Natural killer cell (primary cell): ENCODE results near the gene PTOV1. TPM values are rescaled to one million over a fixed set of nuclear protein-coding genes. Genes with fewer than 3 reads are reported as not detected.

Experiments
- ATAC-seq, 3 donors: fragments of 150-1000 bp in 2 of 3; fragments of 200-7000 bp in 1 of 3; cut with Tn5 transposase; 1 replicate in 1 of 3; 2 replicates in 2 of 3; pipeline ENCODE4 v1.10.0; 2021; ENCODE audit warnings: mild to moderate bottlenecking in 2 of 3, moderate library complexity in 2 of 3
- DNase-seq, 2 donors: peaks; one replicate each; pipeline versions ENCODE4 v3.0.0 to v3.0.0-alpha.2; 2013 to 2021; ENCODE audit warnings: mixed read lengths in 1 of 2
- H3K27ac ChIP-seq: one replicate; pipeline ENCODE4 v1.5.1; 2013; ENCODE audit warnings: mild to moderate bottlenecking, low read length
- H3K27me3 ChIP-seq: one replicate; pipeline ENCODE4 v1.6.1; 2013; ENCODE audit warnings: low read length; ENCODE audit not compliant: control insufficient read depth, insufficient read depth
- H3K36me3 ChIP-seq: one replicate; pipeline ENCODE4 v1.6.1; 2013; ENCODE audit warnings: low read length; ENCODE audit not compliant: control insufficient read depth, insufficient read depth
- H3K4me1 ChIP-seq: one replicate; pipeline ENCODE4 v1.6.1; 2013; ENCODE audit warnings: low read length; ENCODE audit not compliant: control insufficient read depth, insufficient read depth
- H3K4me3 ChIP-seq: one replicate; pipeline ENCODE4 v1.5.1; 2013; ENCODE audit warnings: low read length
- H3K9me3 ChIP-seq: one replicate; pipeline ENCODE4 v1.6.1; 2013; ENCODE audit warnings: low read length; ENCODE audit not compliant: control insufficient read depth, insufficient read depth
- H3K27ac Mint-ChIP-seq, 2 donors: one replicate each; pipeline ENCODE4 v1.8.0; 2022; ENCODE audit warnings: mild to moderate bottlenecking in 2 of 2, mixed read lengths in 2 of 2, moderate library complexity in 1 of 2
- H3K27me3 Mint-ChIP-seq, 2 donors: one replicate each; pipeline ENCODE4 v1.8.0; 2022; ENCODE audit warnings: low read depth in 2 of 2, mixed read lengths in 2 of 2
- H3K36me3 Mint-ChIP-seq: one replicate; pipeline ENCODE4 v1.8.0; 2022; ENCODE audit warnings: mixed read lengths
- H3K4me1 Mint-ChIP-seq, 2 donors: one replicate each; pipeline ENCODE4 v1.8.0; 2022; ENCODE audit warnings: mixed read lengths in 2 of 2
- H3K4me3 Mint-ChIP-seq: one replicate; pipeline ENCODE4 v1.8.0; 2022; ENCODE audit warnings: mild to moderate bottlenecking, moderate library complexity, mixed read lengths
- H3K9me3 Mint-ChIP-seq, 2 donors: one replicate each; pipeline ENCODE4 v1.8.0; 2022; ENCODE audit warnings: mixed read lengths in 2 of 2
- WGBS: methylation state at CpG from one replicate; pipeline ENCODE4 v1.1.7; 2013; ENCODE audit warnings: missing lambda C conversion rate; ENCODE audit not compliant: insufficient coverage; 5-methylcytosine and 5-hydroxymethylcytosine counted together
- intact Hi-C: fragments of 100-400 bp; cut with micrococcal nuclease; formaldehyde crosslinking; loops from one replicate; pipeline ENCODE4 v1.14.2; 2022
- total RNA-seq, 4 donors: library from RNA; stranded (reverse); fragments of 120-200 nt in 1 of 4; gene quantifications; one replicate each; pipeline versions ENCODE4 v1.2.3 to v1.2.4, GENCODE V29; 2013 to 2022
- TF ChIP-seq, protein P1 (sequence below): fragments of 200-600 bp; IDR thresholded peaks from one replicate; pipeline ENCODE4 v1.8.0; 2022; ENCODE audit warnings: antibody characterized with exemption

Gene PTOV1
- total RNA-seq, 3 donors from 2014 or later (not counting 1 experiment from before 2014, with no cell fraction given) = 116 to 132 (median 128) TPM

DNA sequence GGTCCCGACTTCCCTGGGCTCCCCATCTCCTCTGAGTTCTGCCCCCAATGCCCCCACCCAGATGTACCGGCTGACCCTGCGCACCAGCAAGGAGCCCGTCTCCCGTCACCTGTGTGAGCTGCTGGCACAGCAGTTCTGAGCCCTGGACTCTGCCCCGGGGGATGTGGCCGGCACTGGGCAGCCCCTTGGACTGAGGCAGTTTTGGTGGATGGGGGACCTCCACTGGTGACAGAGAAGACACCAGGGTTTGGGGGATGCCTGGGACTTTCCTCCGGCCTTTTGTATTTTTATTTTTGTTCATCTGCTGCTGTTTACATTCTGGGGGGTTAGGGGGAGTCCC, 44.4 kb upstream of the PTOV1 start:
- H3K4me1 Mint-ChIP-seq = peaks cover 8 to 22% of the 10 kb centered on the region in 2 donors
- ATAC-seq (no peak), DNase-seq (no peak)
- peaks cover 32% of the 10 kb centered on the region for H3K36me3 ChIP-seq
- peak overlapping the region; percentile 9 for H3K4me3 Mint-ChIP-seq
- TF ChIP-seq, protein P1, sequence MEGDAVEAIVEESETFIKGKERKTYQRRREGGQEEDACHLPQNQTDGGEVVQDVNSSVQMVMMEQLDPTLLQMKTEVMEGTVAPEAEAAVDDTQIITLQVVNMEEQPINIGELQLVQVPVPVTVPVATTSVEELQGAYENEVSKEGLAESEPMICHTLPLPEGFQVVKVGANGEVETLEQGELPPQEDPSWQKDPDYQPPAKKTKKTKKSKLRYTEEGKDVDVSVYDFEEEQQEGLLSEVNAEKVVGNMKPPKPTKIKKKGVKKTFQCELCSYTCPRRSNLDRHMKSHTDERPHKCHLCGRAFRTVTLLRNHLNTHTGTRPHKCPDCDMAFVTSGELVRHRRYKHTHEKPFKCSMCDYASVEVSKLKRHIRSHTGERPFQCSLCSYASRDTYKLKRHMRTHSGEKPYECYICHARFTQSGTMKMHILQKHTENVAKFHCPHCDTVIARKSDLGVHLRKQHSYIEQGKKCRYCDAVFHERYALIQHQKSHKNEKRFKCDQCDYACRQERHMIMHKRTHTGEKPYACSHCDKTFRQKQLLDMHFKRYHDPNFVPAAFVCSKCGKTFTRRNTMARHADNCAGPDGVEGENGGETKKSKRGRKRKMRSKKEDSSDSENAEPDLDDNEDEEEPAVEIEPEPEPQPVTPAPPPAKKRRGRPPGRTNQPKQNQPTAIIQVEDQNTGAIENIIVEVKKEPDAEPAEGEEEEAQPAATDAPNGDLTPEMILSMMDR = no peak
- H3K27me3 ChIP-seq = no peaks in the 10 kb centered on the region
- no peaks in the 10 kb centered on the region for H3K9me3 ChIP-seq
- H3K27ac ChIP-seq = no peak overlapping the region
- WGBS = 98% methylated on average over 7 of the region's 8 CpGs
- no peaks in the 10 kb centered on the region for H3K36me3 Mint-ChIP-seq
- no peak overlapping the region for H3K4me3 ChIP-seq
- peaks cover 26% of the 10 kb centered on the region for H3K4me1 ChIP-seq
- peak overlapping the region in 1 of 2 donors; percentile 29 for H3K27ac Mint-ChIP-seq
- H3K27me3 Mint-ChIP-seq = no peaks in the 10 kb centered on the region
- intact Hi-C loops = no loop called here
- no peaks in the 10 kb centered on the region for H3K9me3 Mint-ChIP-seq

DNA sequence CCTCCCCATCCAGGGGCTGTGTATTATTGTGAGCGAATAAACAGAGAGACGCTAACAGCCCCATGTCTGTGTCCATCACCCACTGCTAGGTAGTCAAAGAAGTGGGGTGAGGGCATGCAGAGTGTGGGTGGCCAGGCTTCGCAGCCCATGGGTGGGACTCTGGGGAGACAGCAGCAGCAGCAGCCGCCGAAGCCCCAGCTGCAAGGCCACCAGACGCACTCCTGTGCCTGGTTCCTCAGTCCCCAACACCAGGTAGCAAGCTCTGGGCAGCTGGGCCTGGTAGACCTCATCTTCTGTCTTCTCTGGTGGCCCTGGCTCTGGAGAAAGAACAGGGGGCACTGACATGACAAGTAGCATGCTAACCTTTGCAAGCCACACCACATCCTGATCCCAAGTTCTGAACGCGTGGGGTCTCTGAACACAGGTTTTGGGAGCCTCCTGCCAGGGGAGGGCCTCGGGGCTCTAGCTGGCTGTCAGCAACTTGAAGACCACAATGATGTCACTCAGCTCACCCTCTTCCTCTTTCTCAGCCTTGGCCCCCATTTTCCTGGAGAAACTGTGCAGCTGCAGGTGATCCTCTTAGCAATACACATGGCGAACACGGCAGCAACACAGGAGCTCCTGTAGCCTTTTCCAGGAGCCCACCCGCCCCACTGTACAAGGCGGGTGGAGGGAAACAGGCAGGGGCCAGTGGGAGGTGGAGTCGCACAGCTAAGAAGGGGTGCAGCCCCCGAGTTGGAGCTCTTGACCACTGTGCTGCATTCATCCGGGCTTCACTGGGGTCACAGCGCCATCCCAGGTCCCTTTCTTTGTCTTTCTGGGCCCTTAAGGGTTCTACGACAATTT, 43.7 kb upstream of the PTOV1 start:
- H3K4me1 ChIP-seq = peaks cover 28% of the 10 kb centered on the region
- H3K36me3 Mint-ChIP-seq = no peaks in the 10 kb centered on the region
- DNase-seq = peak in 1 of 2 donors; percentile 25
- peaks cover 27% of the 10 kb centered on the region for H3K36me3 ChIP-seq
- H3K27ac ChIP-seq = peak overlapping the region; percentile 31
- no peaks in the 10 kb centered on the region for H3K9me3 ChIP-seq
- H3K4me3 ChIP-seq = no peak overlapping the region
- intact Hi-C loops = no loop called here
- TF ChIP-seq, protein P1 = no peak
- H3K27me3 Mint-ChIP-seq = no peaks in the 10 kb centered on the region
- no peaks in the 10 kb centered on the region for H3K9me3 Mint-ChIP-seq
- WGBS = 64% methylated on average over 17 of the region's 18 CpGs
- H3K27ac Mint-ChIP-seq = peak overlapping the region; percentile 81 to 96
- no peaks in the 10 kb centered on the region for H3K27me3 ChIP-seq
- no peak overlapping the region for H3K4me3 Mint-ChIP-seq
- H3K4me1 Mint-ChIP-seq = peaks cover 8 to 22% of the 10 kb centered on the region in 2 donors
- ATAC-seq = no peak

DNA sequence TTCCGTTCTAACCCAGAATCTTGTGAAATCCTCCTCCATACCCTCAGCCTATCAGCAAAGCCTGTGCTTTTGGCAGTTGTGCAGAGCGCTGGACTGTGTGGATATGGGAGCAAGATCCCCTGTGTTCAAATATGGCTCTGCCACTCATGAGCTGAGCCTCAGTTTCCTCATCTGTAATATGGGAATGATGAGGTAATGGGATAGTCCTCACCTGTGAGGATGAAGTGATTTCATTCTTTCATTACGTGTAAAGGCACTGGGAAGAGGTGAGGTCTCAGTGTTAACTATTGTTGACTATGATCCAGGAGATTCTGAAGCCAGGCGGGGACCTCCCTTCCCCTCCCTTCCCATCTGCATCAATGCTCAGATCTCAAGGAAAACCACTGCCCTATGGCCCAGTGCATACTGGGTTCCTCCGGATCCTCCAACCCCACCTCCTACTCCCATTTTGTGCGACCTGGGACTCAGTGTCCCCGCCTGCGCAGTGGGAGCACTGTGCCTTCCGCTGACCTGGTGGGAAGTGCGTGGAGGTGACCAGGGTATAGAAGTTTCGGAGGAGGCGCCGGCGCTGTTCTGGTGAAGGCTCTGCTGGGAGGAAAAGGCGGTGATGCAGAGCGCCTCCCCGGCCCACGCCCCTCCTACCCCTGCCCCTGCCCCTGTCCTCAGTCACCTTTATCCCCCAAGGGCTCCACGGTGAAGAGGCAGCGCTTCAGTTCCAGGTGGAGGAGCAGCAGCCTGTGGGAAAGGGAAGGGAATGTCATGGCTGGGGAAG, 42.9 kb upstream of the PTOV1 start:
- intact Hi-C loops = no loop called here
- ATAC-seq (no peak), DNase-seq (no peak)
- Histone ChIP-seq H3K4me3 (no peak overlapping the region), H3K36me3 (peaks cover 19% of the 10 kb centered on the region), H3K27ac (peak overlapping the region; percentile 46), H3K27me3 (no peaks in the 10 kb centered on the region), H3K4me1 (peaks cover 36% of the 10 kb centered on the region), H3K9me3 (no peaks in the 10 kb centered on the region)
- peaks cover 11 to 30% of the 10 kb centered on the region in 2 donors for H3K4me1 Mint-ChIP-seq
- H3K27ac Mint-ChIP-seq = peak overlapping the region; percentile 81 to 96
- H3K4me3 Mint-ChIP-seq = peak overlapping the region; percentile 89
- no peaks in the 10 kb centered on the region for H3K27me3 Mint-ChIP-seq
- 97% methylated on average over 17 of the region's 20 CpGs for WGBS
- no peaks in the 10 kb centered on the region for H3K9me3 Mint-ChIP-seq
- H3K36me3 Mint-ChIP-seq = no peaks in the 10 kb centered on the region
- TF ChIP-seq, protein P1 = no peak
